Measurements from ENCODE around the gene KCNV2. TPM values are rescaled to one million over a fixed set of nuclear protein-coding genes. Genes with fewer than 3 reads are reported as not detected.
"Not testable (repeated sequence)": the region's sequence is repeated elsewhere in the genome, so short reads cannot be mapped to it uniquely, and the experiment has no call there.

KCNV2 gene
- total RNA-seq, 1 donor from 2014 or later, result not detected

GRCh38 chr9:2700909-2701550, 16.3 kb upstream of the KCNV2 start:
- no peak overlapping the region for H3K4me3 Mint-ChIP-seq
- intact Hi-C loops (cut with micrococcal nuclease), result no loop called here
- ChIA-PET POLR2A (no interaction called here), CTCF (no interaction called here)
- no peak overlapping the region for H3K27ac Mint-ChIP-seq
- DNase-seq (no peak), ATAC-seq (ENCODE audit: low read depth) (no peak)
- TF ChIP-seq CTCF (IDR thresholded peaks at IDR 0.05), result no peak
- H3K36me3 Mint-ChIP-seq (ENCODE audit: low read depth), result no peaks in the 10 kb centered on the region
- H3K4me1 Mint-ChIP-seq, result peaks cover 12% of the 10 kb centered on the region
- H3K27me3 Mint-ChIP-seq, result no peaks in the 10 kb centered on the region
- H3K9me3 Mint-ChIP-seq, result no peaks in the 10 kb centered on the region

DNA sequence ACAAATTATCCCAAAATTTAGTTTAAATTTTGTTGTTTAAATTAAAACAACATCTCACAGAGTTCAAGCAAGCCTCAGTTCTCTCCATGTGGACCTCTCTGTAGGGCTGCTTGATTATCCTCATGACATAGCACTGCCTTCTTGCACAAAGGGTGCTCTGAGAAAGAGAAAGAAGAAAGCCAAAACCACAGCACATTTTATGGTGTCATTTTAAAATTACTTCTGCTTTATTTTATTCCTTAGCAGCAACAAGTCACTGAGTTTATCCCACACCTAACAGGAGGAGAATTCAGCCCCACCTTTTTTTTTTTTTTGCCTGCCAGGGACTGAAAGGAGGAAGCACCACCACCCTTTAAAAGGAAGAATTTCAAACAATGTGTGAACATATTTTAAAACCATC, 12.8 kb upstream of the KCNV2 start:
- H3K9me3 Mint-ChIP-seq, result peaks cover 2% of the 10 kb centered on the region

DNA sequence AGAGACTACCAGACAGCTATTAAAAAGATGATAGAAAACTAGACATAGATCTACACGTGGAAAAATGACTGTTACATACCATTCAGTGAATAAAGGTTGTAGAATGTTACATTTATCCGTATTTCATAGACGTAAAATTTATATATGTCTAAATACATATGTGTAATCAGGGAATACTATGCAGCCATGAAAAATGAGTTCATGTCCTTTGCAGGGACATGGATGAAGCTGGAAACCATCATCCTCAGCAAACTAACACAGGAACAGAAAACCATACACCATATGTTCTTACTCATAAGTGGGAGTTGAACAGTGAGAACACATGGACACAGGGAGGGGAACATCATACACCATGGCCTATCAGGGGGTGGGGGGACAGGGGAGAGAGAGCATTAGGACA, 10.1 kb upstream of the KCNV2 start:
- H3K4me1 Mint-ChIP-seq; H3K27me3 Mint-ChIP-seq; H3K27ac Mint-ChIP-seq; ATAC-seq (ENCODE audit: low read depth); intact Hi-C loops (cut with micrococcal nuclease); H3K36me3 Mint-ChIP-seq (ENCODE audit: low read depth); H3K9me3 Mint-ChIP-seq; DNase-seq; POLR2A ChIA-PET; H3K4me3 Mint-ChIP-seq: not testable (repeated sequence)
- CTCF ChIA-PET, result interaction anchor here (0.6 kb wide), 1 partner anchor 129 kb away, joined by 3 read pairs; no protein-coding TSS in a partner anchor

More for the DNA sequence above, 12.8 kb upstream of the KCNV2 start:
- Mint-ChIP-seq H3K4me3 (no peak overlapping the region), H3K27me3 (no peaks in the 10 kb centered on the region), H3K4me1 (no peaks in the 10 kb centered on the region), H3K36me3 (ENCODE audit: low read depth) (peaks cover 3% of the 10 kb centered on the region), H3K27ac (no peak overlapping the region)
- TF ChIP-seq CTCF (IDR thresholded peaks at IDR 0.05), result no peak
- ATAC-seq (ENCODE audit: low read depth) (no peak), DNase-seq (no peak)
- ChIA-PET CTCF (no interaction called here), POLR2A (no interaction called here)
- intact Hi-C loops (cut with micrococcal nuclease), result no loop called here

- DNase-seq (no peak), ATAC-seq (ENCODE audit: low read depth) (no peak)
- no peak overlapping the region for H3K27ac Mint-ChIP-seq
- H3K27me3 Mint-ChIP-seq, result no peaks in the 10 kb centered on the region
- no peak overlapping the region for H3K4me3 Mint-ChIP-seq
- no peaks in the 10 kb centered on the region for H3K4me1 Mint-ChIP-seq
- H3K9me3 Mint-ChIP-seq, result peaks cover 2% of the 10 kb centered on the region
- POLR2A ChIA-PET, result no interaction called here
- CTCF ChIA-PET, result interaction anchor here (0.9 kb wide), 1 partner anchor 18 kb away, joined by 3 read pairs; no protein-coding TSS in a partner anchor
- intact Hi-C loops (cut with micrococcal nuclease), result no loop called here
- no peak for TF ChIP-seq CTCF (IDR thresholded peaks at IDR 0.05)
- H3K36me3 Mint-ChIP-seq (ENCODE audit: low read depth), result peaks cover 3% of the 10 kb centered on the region
These were observed 7.6 kb upstream of the KCNV2 start for GRCh38 chr9:2709645-2710101.

GRCh38 chr9:2711716-2712115, 5.6 kb upstream of the KCNV2 start:
- ATAC-seq (ENCODE audit: low read depth) (no peak), DNase-seq (no peak)
- POLR2A ChIA-PET, result no interaction called here
- Mint-ChIP-seq H3K27ac (no peak overlapping the region), H3K4me3 (no peak overlapping the region), H3K9me3 (peaks cover 2% of the 10 kb centered on the region), H3K36me3 (ENCODE audit: low read depth) (peaks cover 3% of the 10 kb centered on the region), H3K27me3 (no peaks in the 10 kb centered on the region), H3K4me1 (no peaks in the 10 kb centered on the region)
- CTCF ChIA-PET, result no interaction called here
- TF ChIP-seq CTCF (IDR thresholded peaks at IDR 0.05), result no peak
- intact Hi-C loops (cut with micrococcal nuclease), result no loop called here
